GM18502 (cell line): ENCODE data around the gene GRID1.

ENCODE experiments used
- ATAC-seq: cut with Tn5 transposase; IDR thresholded peaks from one replicate; pipeline ENCODE4 v1.9.1; 2021; ENCODE audit warnings: mild to moderate bottlenecking; ENCODE audit not compliant: unreplicated experiment, poor library complexity

Gene GRID1

GRCh38 chr10:85607043-85607695 is 759.4 kb downstream of the GRID1 start:
- ATAC-seq, result no peak

- ATAC-seq, result no peak
Observed at GRCh38 chr10:85606401-85606800, 760.2 kb downstream of the GRID1 start.

GRCh38 chr10:85604884-85605283 is 761.7 kb downstream of the GRID1 start:
- ATAC-seq, result no peak

- ATAC-seq, result no peak
Observed at GRCh38 chr10:85604136-85604725, 762.4 kb downstream of the GRID1 start.

- ATAC-seq, result no peak
Observed at GRCh38 chr10:85603151-85603940, 763.2 kb downstream of the GRID1 start.

- no peak for ATAC-seq
Observed at GRCh38 chr10:85602713-85603112, 763.9 kb downstream of the GRID1 start.

- no peak for ATAC-seq
Observed at GRCh38 chr10:85602306-85602705, 764.3 kb downstream of the GRID1 start.

GRCh38 chr10:85601526-85601925 is 765.1 kb downstream of the GRID1 start:
- ATAC-seq, result no peak

GRCh38 chr10:85600744-85601081 is 765.9 kb downstream of the GRID1 start:
- no peak for ATAC-seq

- ATAC-seq, result no peak
Observed at GRCh38 chr10:85600026-85600743, 766.4 kb downstream of the GRID1 start.

- ATAC-seq, result no peak
Observed at GRCh38 chr10:85599081-85599480, 767.5 kb downstream of the GRID1 start.

- ATAC-seq, result no peak
Observed at GRCh38 chr10:85598646-85599045, 767.9 kb downstream of the GRID1 start.

- ATAC-seq, result no peak
Observed at GRCh38 chr10:85597006-85597405, 769.6 kb downstream of the GRID1 start.

GRCh38 chr10:85596389-85596788 is 770.2 kb downstream of the GRID1 start:
- no peak for ATAC-seq

GRCh38 chr10:85594239-85594638 is 772.4 kb downstream of the GRID1 start:
- no peak for ATAC-seq

GRCh38 chr10:85593226-85593772 is 773.3 kb downstream of the GRID1 start:
- no peak for ATAC-seq

GRCh38 chr10:85581371-85581770 is 785.2 kb downstream of the GRID1 start:
- ATAC-seq, result no peak

GRCh38 chr10:85580585-85580984 is 786.0 kb downstream of the GRID1 start:
- ATAC-seq, result no peak

GRCh38 chr10:85578860-85579259 is 787.7 kb downstream of the GRID1 start:
- no peak for ATAC-seq

GRCh38 chr10:85575441-85575840 is 791.2 kb downstream of the GRID1 start:
- ATAC-seq, result no peak

- ATAC-seq, result no peak
Observed at GRCh38 chr10:85570871-85571270, 795.7 kb downstream of the GRID1 start.
